GM23248 (cell line): ENCODE results near the gene EMC10.

Experiments used
- EZH2 ChIP-seq: fragments of 200-600 bp; sonication (generic); IDR thresholded peaks from 2 replicates; pipeline ENCODE4 v1.6.1; 2018; ENCODE audit warnings: antibody characterized with exemption, mild to moderate bottlenecking; ENCODE audit not compliant: insufficient read depth, poor library complexity, severe bottlenecking
- EZH2phosphoT487 ChIP-seq: fragments of 200-600 bp; sonication (generic); IDR thresholded peaks from 2 replicates; pipeline ENCODE4 v1.6.1; 2018; ENCODE audit warnings: antibody characterized with exemption, moderate library complexity, mild to moderate bottlenecking, low read depth; ENCODE audit not compliant: insufficient read depth

DNA sequence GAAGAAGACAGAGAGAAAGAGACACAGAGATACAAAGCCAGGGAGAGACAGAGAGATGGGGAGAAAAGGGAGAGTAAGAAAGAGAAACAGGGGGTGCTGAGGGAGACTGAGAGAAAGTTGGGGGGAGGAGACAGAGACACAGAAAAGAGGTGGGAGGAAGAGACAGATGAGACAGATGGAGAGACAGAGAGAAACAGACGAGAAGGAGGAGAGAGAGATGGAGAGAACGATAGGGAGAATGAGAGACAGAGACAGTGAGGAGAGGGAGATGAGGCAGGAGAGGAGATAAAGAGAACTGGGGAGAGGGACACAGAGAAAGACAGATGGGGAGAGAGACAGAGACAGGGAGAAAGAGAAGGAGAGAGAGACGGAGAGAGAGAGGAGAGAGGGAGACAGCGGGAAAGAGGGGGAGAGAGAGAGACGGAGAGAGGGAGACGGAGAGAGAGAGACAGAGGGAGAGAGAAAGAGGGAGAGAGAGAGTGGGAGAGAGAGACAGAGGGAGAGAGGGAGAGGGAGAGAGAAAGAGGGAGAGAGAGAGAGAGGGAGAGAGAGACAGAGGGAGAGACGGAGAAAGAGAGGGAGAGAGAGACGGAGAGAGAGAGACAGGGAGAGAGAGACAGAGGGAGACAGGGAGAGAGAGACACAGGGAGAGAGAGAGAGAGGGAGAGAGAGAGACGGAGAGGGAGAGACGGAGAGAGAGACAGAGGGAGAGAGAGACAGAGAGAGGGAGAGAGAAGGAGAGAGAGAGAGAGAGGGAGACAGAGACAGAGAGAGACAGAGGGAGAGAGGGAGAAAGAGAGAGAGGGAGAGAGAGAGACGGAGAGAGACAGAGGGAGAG is 22.1 kb downstream of the EMC10 start:
- TF ChIP-seq EZH2 (no peak), EZH2phosphoT487 (no peak)
